Fibroblast of mammary gland (primary cell): ENCODE results near the gene CSNK2B.
A peak's percentile ranks its signal among the peaks of the same experiment; 100 is the strongest.

Source experiments
- DNase-seq: peaks from one replicate; pipeline ENCODE4 v3.0.0-alpha.2; 2010; ENCODE audit warnings: low read depth
- H3K4me3 ChIP-seq: 2 replicates; pipeline ENCODE4 v1.5.1; 2011; ENCODE audit warnings: low read depth, mild to moderate bottlenecking, low read length, moderate library complexity; ENCODE audit not compliant: control insufficient read depth
- CTCF ChIP-seq: conservative IDR thresholded peaks from 2 replicates; pipeline ENCODE4 v1.5.1; 2011; ENCODE audit warnings: low read depth, low read length, inconsistent platforms; ENCODE audit not compliant: control insufficient read depth, insufficient read depth

The CSNK2B gene

GRCh38 chr6:31636698-31637596, 28.9 kb upstream of the CSNK2B start:
- no peak overlapping the region for H3K4me3 ChIP-seq
- no peak for TF ChIP-seq CTCF
- DNase-seq: no peak

- TF ChIP-seq CTCF: no peak
- H3K4me3 ChIP-seq: no peak overlapping the region
- DNase-seq: no peak
Measured at GRCh38 chr6:31639043-31639442, 26.8 kb upstream of the CSNK2B start.

GRCh38 chr6:31639449-31639861, 26.4 kb upstream of the CSNK2B start:
- DNase-seq: peak; percentile 73
- no peak for TF ChIP-seq CTCF
- no peak overlapping the region for H3K4me3 ChIP-seq

- no peak overlapping the region for H3K4me3 ChIP-seq
- no peak for TF ChIP-seq CTCF
- DNase-seq: no peak
Measured at GRCh38 chr6:31640612-31641011, 25.3 kb upstream of the CSNK2B start.

- DNase-seq: no peak
- no peak for TF ChIP-seq CTCF
- H3K4me3 ChIP-seq: no peak overlapping the region
Measured at GRCh38 chr6:31641370-31641769, 24.5 kb upstream of the CSNK2B start.

GRCh38 chr6:31642798-31643570, 22.9 kb upstream of the CSNK2B start:
- H3K4me3 ChIP-seq: no peak overlapping the region
- DNase-seq: no peak
- TF ChIP-seq CTCF: no peak
